A172 (cell line): ENCODE results near the gene PAGE1. TPM values are rescaled to one million over a fixed set of nuclear protein-coding genes. Genes with fewer than 3 reads are reported as not detected.

Source experiments
- total RNA-seq: library from RNA; depleted of rRNA; stranded (reverse); fragments of >200 nt; shearing (Covaris generic); gene quantifications from 2 replicates; pipeline ENCODE4 v1.2.3, GENCODE V29; 2014; rRNA removed

The PAGE1 gene
- total RNA-seq, 1 experiment from 2014 or later = 1.1 TPM

Other genes with a start within 250 kb of the PAGE1 start
- not detected in 2 replicates for gene GAGE12C, start 163.8 kb downstream of the PAGE1 start, total RNA-seq
- not detected in 2 replicates for gene GAGE12D, start 154.3 kb downstream of the PAGE1 start, total RNA-seq
- not detected in 2 replicates for gene GAGE12E, start 144.7 kb downstream of the PAGE1 start, total RNA-seq
- 0.71 and 1.1 TPM in 2 replicates for gene GAGE12F, start 135.1 kb downstream of the PAGE1 start, total RNA-seq
- gene GAGE12G, start 125.6 kb downstream of the PAGE1 start, total RNA-seq = not detected in 2 replicates
- not detected in 2 replicates for gene GAGE12H, start 116.0 kb downstream of the PAGE1 start, total RNA-seq
- 2.9 and 16.7 TPM in 2 replicates for gene GAGE2A, start 106.5 kb downstream of the PAGE1 start, total RNA-seq
- gene GAGE1, start 97.0 kb downstream of the PAGE1 start, total RNA-seq = 2.7 and 15.5 TPM in 2 replicates
- not detected in 2 replicates for gene PAGE4, start 133.3 kb upstream of the PAGE1 start, total RNA-seq
- 1.6 and 2.7 TPM in 2 replicates for gene USP27X, start 183.5 kb upstream of the PAGE1 start, total RNA-seq
- 5.8 and 8.6 TPM in 2 replicates for gene CLCN5, start 226.6 kb upstream of the PAGE1 start, total RNA-seq